WTC11 (cell line): ENCODE results near the gene MED12L.

ENCODE experiments used
- CREB1 ChIP-seq: sonication (generic); formaldehyde crosslinking; IDR thresholded peaks from 2 replicates; pipeline ENCODE4 v1.8.0; 2023; ENCODE audit warnings: mild to moderate bottlenecking, missing genetic modification reagents
- CTCF ChIP-seq: fragments of 200-600 bp; IDR thresholded peaks from 2 replicates; pipeline ENCODE4 v1.8.0; 2022; ENCODE audit warnings: antibody characterized with exemption
- JUN ChIP-seq: sonication (generic); formaldehyde crosslinking; IDR thresholded peaks from 2 replicates; pipeline ENCODE4 v1.8.0; 2023; ENCODE audit warnings: mild to moderate bottlenecking, missing genetic modification reagents
- MAX ChIP-seq: sonication (generic); formaldehyde crosslinking; IDR thresholded peaks from 2 replicates; pipeline ENCODE4 v1.8.0; 2022; ENCODE audit warnings: mild to moderate bottlenecking, missing genetic modification reagents
- MLX ChIP-seq: sonication (generic); formaldehyde crosslinking; IDR thresholded peaks from 2 replicates; pipeline ENCODE4 v1.8.1; 2023; ENCODE audit warnings: mild to moderate bottlenecking, missing genetic modification reagents, moderate library complexity
- NR1H2 ChIP-seq: sonication (generic); formaldehyde crosslinking; IDR thresholded peaks from 2 replicates; pipeline ENCODE4 v1.9.0; 2021; ENCODE audit warnings: mild to moderate bottlenecking, moderate library complexity, missing genetic modification reagents
- ZNF121 ChIP-seq: sonication (generic); formaldehyde crosslinking; IDR thresholded peaks from 2 replicates; pipeline ENCODE4 v1.8.0; 2023; ENCODE audit warnings: missing genetic modification reagents

GRCh38 chr3:151320131-151320530, 234.7 kb downstream of the MED12L start:
- TF ChIP-seq CREB1 (CRISPR knock-in tag) (no peak), CTCF (no peak), MAX (CRISPR knock-in tag) (no peak), MLX (CRISPR knock-in tag) (no peak), NR1H2 (no peak), JUN (CRISPR knock-in tag) (no peak), ZNF121 (CRISPR knock-in tag) (no peak)
